ENCODE results near the gene FAAP20. TPM values are rescaled to one million over a fixed set of nuclear protein-coding genes. Genes with fewer than 3 reads are reported as not detected.

FAAP20 gene
- total RNA-seq, 1 experiment from 2014 or later: 184 TPM

DNA sequence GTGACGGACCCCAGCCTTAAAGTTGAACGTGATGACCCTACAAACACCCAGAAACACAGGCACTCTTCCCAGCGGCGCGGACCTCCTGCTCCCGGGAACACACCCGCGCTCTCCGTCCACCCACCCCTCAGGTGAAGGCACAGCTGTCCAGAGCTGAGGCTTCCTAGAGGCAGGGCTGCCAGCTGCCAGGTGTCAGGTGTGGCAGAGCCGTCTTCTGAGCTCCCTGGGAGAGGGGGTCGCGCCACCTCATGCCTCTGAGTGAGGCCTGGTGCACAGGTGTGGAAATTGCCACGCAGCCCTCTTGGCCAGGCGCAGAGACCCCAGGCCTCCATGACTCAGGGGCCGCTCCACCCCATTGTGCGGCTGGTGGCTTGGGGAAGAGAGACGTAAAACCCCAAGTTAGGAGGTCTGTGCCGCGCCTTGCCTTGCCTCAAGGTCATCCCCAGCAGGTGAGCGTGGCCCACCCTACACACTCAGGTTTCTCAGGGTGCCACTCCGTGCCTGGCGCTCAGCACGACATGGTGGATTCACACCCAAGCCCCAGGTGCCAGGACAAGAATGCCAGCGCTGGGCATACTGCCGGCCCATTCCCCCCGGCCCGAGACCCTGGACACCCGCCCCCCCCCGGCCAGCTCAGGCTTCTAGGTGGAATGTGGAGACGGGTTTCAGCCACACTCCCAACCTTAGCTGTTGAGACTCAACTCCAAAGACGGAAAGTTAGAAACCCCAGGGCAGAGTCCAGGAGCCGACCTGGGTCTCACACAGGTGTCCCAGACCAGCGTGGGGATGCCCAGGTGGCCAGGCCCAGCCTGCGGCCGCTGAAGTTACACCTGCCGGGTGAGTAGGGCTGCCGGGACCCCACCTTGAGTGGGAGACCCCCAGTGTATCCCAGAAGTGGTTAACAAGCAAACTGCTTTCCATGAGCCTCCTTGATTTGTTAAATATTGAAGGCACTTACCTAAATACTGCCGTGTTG lies 8.4 kb downstream of the FAAP20 start:
- no peak for DNase-seq (ENCODE audit: low read depth)
- in situ Hi-C loops (cut with HindIII; ENCODE audit: low pct_unique_long_range_greater_than_20kb, low sequenced_read_pairs): no loop called here

DNA sequence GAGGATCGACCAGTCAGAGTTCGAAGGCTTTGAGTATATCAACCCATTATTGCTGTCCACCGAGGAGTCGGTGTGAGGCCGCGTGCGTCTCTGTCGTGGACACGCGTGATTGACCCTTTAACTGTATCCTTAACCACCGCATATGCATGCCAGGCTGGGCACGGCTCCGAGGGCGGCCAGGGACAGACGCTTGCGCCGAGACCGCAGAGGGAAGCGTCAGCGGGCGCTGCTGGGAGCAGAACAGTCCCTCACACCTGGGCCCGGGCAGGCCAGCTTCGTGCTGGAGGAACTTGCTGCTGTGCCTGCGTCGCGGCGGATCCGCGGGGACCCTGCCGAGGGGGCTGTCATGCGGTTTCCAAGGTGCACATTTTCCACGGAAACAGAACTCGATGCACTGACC lies 9.6 kb downstream of the FAAP20 start:
- DNase-seq (ENCODE audit: low read depth): no peak
- in situ Hi-C loops (cut with HindIII; ENCODE audit: low pct_unique_long_range_greater_than_20kb, low sequenced_read_pairs): no loop called here

DNA sequence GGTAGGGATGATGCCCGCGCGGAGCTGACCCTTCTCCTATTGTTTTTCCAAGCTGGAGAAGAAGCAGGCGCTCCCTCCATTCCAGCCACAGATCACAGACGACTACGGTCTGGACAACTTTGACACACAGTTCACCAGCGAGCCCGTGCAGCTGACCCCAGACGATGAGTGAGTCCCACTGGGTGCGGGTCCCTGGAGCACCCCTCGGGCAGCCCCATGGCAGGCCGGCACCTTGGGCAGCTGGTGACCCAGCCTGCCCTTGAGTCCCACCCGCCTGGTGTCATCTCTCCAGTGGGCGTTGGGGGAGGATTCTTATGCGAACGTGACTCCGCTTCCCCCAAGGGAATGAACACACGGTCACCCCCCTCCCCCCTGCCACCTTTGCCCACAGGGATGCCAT lies 10.0 kb downstream of the FAAP20 start:
- no peak for DNase-seq (ENCODE audit: low read depth)
- in situ Hi-C loops (cut with HindIII; ENCODE audit: low pct_unique_long_range_greater_than_20kb, low sequenced_read_pairs): no loop called here

DNA sequence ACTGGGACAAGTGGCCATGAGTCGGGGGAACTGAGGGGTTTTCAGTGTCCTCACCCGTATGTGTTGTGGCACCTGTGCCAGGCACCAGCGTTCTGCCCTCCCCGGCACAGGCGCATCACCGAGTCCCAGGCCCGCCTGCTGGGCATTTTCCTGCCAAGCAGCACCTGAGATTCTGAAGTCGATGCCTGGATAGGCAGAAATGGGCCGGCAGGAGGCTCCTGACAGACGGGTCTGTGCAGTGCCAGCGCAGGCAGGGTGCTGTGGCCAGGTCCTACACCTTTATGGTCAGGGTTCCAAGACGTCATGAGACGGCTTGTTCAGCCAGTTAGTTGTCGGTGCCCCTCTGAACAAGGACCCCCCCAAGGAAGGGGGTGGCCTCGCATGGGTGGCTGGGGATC lies 10.6 kb downstream of the FAAP20 start:
- DNase-seq (ENCODE audit: low read depth): no peak
- in situ Hi-C loops (cut with HindIII; ENCODE audit: low pct_unique_long_range_greater_than_20kb, low sequenced_read_pairs): no loop called here

DNA sequence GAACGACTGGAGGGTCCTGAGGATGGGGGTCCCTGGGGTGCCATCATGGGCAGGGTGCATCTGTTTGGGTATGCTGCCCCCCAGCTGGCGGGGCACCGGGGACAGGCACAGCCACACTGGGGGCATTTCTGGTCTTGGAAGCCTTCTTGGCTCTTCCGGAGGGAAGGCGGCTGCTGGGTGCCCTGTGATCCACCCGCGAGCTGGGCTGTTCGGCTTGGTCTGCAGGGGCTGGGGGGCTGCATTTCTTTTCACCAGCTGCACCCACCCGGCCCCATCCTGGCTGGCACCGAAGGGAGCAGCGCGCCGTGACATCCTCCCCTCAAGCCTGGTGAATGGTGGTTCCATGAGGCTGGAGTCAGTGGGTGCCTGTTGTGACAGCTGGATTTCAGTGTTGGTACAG lies 12.2 kb downstream of the FAAP20 start:
- in situ Hi-C loops (cut with HindIII; ENCODE audit: low pct_unique_long_range_greater_than_20kb, low sequenced_read_pairs): no loop called here
- no peak for DNase-seq (ENCODE audit: low read depth)

DNA sequence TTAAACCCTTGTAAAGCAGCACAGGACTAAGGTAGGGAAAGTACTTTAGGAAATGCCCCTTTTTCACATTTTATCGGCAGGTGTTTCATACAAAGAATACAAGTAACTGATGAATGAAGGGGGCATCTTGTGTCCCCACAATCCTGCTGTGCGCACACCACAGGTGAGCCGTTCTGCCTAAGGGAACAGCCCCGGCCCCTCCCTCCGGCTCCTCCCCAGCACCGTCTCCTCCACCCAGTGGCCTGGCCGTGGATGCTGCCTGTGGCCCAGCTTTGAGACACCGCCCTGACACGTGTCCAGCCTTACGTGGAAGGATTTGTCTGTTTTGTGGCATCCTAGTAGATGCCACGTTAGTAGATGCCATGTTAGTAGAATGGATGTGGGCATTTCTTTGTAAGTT lies 12.8 kb downstream of the FAAP20 start:
- no peak for DNase-seq (ENCODE audit: low read depth)
- in situ Hi-C loops (cut with HindIII; ENCODE audit: low pct_unique_long_range_greater_than_20kb, low sequenced_read_pairs): no loop called here

GRCh38 chr1:2181271-2181670 lies 13.3 kb downstream of the FAAP20 start:
- in situ Hi-C loops (cut with HindIII; ENCODE audit: low pct_unique_long_range_greater_than_20kb, low sequenced_read_pairs): no loop called here
- no peak for DNase-seq (ENCODE audit: low read depth)

DNA sequence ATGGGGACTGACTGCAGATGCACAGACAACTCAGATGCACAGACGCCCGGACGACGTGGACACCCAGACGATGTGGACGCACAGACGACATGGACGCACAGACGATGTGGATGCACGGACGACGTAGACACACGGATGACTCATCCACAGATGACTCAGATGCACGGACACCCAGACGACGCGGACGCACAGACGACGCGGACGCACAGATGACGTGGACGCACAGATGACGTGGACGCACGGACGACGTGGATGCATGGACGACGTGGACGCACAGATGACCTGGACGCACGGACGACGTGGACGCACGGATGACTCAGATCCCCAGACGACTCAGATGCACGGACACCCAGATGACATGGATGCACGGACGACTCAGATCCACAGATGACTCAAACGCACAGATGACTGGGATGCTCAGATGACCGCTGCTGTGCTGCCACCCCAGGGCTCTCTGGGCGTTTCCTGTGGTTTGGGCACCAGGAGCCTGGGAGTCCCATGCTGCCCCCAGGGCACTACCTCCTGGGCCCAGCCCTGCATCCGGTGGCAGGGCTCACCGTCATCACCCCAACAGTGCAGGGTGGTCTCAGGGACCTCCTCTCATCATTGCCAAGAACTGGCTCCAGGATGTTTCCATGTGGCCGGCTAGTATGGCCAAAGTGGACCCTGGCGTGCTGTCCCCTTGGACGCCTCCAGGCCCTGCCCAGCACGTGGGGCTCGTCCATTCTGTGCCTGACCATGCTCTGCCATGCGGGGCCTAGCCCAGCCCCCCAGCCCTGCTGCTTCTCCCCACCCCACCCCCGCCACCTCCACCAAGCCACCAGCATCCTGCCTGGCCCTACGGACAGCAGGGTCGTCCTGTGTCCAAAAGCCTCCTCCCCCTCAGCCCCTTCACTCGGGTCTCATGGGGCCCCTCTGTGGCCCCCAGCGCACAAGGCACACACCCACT lies 14.0 kb downstream of the FAAP20 start:
- in situ Hi-C loops (cut with HindIII; ENCODE audit: low pct_unique_long_range_greater_than_20kb, low sequenced_read_pairs): no loop called here
- no peak for DNase-seq (ENCODE audit: low read depth)

- DNase-seq (ENCODE audit: low read depth): no peak
- in situ Hi-C loops (cut with HindIII; ENCODE audit: low pct_unique_long_range_greater_than_20kb, low sequenced_read_pairs): no loop called here
These were observed 15.1 kb downstream of the FAAP20 start for GRCh38 chr1:2179283-2180013.

GRCh38 chr1:2178875-2179274 lies 15.7 kb downstream of the FAAP20 start:
- DNase-seq (ENCODE audit: low read depth): no peak
- in situ Hi-C loops (cut with HindIII; ENCODE audit: low pct_unique_long_range_greater_than_20kb, low sequenced_read_pairs): no loop called here

- in situ Hi-C loops (cut with HindIII; ENCODE audit: low pct_unique_long_range_greater_than_20kb, low sequenced_read_pairs): no loop called here
- no peak for DNase-seq (ENCODE audit: low read depth)
These were observed 16.5 kb downstream of the FAAP20 start for GRCh38 chr1:2177946-2178538.

- in situ Hi-C loops (cut with HindIII; ENCODE audit: low pct_unique_long_range_greater_than_20kb, low sequenced_read_pairs): no loop called here
- DNase-seq (ENCODE audit: low read depth): no peak
These were observed 17.0 kb downstream of the FAAP20 start for GRCh38 chr1:2177541-2177940.

- DNase-seq (ENCODE audit: low read depth): no peak
- in situ Hi-C loops (cut with HindIII; ENCODE audit: low pct_unique_long_range_greater_than_20kb, low sequenced_read_pairs): no loop called here
These were observed 18.0 kb downstream of the FAAP20 start for GRCh38 chr1:2176615-2177014.

DNA sequence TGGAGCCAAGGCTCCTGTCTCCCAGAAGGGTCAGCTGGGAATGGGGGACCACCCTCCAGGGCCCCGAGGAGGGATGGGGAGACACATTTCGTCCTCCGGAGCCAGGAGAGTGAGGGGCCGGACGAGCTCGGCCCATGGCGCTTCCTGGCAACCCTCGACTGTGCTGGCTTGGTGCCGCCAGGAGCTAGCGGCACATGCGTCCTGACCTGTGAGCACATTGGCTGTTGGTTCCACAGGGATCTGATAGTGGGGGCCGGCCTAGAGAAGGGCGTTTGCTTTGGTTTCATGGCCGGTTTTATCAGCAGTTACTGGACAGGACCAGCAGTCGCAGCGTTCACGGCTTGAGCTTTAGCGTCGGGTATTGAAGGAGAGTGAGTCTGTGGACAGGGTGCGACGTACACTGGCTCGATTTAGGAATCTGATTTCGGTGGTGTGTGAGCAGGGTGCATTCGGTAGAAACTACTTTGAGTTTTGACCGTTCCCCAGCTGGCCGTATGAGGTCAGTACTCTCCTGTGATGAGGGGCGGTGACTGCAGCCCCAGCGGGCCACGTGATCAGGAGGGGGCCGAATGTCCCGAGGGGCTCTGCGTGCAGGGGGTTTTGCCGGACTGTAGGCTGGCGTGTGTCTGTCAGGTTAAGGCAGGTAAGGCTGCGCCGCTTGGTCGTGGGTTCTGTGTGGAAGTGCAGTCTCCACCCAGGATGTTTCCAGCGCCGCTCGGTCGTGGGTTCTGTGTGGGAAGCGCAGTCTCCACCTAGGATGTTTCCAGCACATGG lies 18.7 kb downstream of the FAAP20 start:
- in situ Hi-C loops (cut with HindIII; ENCODE audit: low pct_unique_long_range_greater_than_20kb, low sequenced_read_pairs): no loop called here
- DNase-seq (ENCODE audit: low read depth): no peak

DNA sequence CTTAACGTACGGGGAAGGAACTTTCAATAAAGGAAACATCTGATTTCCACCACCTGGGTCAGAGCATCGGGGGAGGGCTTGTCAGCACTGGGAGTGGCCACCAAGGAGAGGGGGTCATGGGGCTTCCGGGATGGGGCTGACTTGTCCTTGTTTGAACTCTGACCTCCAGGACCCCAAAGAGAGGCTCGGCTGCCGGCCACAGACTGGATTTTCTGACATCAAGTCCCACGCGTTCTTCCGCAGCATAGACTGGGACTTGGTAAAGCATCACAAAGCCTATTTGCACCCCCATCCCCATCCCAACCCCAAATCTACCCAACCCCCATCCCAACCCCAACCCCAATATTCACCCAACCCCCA lies 19.5 kb downstream of the FAAP20 start:
- DNase-seq (ENCODE audit: low read depth): no peak
- in situ Hi-C loops (cut with HindIII; ENCODE audit: low pct_unique_long_range_greater_than_20kb, low sequenced_read_pairs): no loop called here

- peak; percentile 40 for DNase-seq (ENCODE audit: low read depth)
- in situ Hi-C loops (cut with HindIII; ENCODE audit: low pct_unique_long_range_greater_than_20kb, low sequenced_read_pairs): no loop called here
These were observed 20.1 kb downstream of the FAAP20 start for GRCh38 chr1:2174348-2175054.
